Inferior parietal cortex (tissue), 1 donor: Measurements from ENCODE around the gene LPIN3.
A peak's percentile ranks its signal among the peaks of the same experiment; 100 is the strongest.

Source experiments
- DNase-seq: peaks from one replicate; pipeline ENCODE4 v3.0.0-alpha.2; 2016; ENCODE audit errors: extremely low spot score

Gene LPIN3

GRCh38 chr20:41366546-41367392 lies 26.1 kb downstream of the LPIN3 start, which contains the start of gene EMILIN3:
EMILIN3 (minus strand) TSS chr20:41366818; CDS start chr20:41366634, 184 bp downstream.
- DNase-seq, result no peak

DNA sequence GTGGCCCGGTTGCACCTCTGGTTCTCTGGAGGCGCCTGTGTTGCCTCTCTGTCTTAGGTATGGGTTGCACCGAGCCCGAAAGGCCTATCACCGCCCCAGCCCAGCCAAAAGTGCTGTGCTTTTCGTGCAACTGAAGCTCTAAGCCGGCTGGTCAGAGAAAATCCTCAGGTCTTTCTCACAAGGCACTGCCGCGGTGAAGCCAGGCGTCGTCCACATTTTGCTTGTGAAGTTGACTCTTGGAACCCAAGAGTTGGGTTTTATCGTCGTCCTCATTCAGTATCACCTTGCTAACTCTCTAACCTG lies 26.7 kb downstream of the LPIN3 start:
- DNase-seq, result no peak

GRCh38 chr20:41367956-41368355 lies 27.3 kb downstream of the LPIN3 start:
- DNase-seq, result no peak

DNA sequence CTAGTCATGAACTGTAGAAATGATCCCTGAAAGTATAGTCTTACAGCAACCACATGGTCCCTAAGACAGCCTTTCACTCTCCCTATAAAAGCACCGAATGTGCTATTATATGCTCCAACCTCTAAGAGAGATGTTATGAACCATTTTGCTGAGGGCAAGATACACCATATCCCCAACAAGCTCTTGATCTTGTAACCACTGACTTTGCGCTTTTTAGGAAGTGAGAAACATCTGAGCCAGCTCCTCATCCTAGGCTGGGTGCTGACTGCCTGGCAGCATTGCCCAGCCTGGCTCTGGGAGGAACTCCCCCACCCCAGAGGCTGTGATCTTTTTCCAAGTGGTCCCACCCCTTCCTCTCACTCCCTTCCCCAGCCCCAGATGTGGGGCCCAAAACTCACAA lies 29.1 kb downstream of the LPIN3 start:
- DNase-seq, result no peak

- no peak for DNase-seq
Observed at GRCh38 chr20:41370176-41370575, 29.6 kb downstream of the LPIN3 start.

DNA sequence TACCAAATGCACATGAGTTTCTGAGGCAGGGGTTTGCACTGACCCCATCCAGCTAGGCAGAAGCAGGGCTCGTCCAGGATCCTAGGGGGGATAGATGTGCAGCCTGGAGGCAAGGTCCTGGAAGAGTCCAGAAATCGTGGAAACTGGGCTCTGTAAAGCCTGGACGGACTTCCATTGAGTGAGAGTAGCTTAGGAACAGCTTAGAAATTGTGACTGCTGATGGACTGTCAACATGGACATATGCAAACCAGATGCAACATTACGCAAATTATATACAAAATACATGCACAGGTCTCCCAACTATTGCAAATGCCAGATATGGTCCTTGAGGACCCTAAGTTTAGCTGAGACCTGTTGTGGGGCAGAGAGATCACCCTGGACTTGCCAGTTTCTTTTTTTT lies 30.8 kb downstream of the LPIN3 start:
- no peak for DNase-seq

GRCh38 chr20:41373251-41373783 lies 32.7 kb downstream of the LPIN3 start:
- no peak for DNase-seq

DNA sequence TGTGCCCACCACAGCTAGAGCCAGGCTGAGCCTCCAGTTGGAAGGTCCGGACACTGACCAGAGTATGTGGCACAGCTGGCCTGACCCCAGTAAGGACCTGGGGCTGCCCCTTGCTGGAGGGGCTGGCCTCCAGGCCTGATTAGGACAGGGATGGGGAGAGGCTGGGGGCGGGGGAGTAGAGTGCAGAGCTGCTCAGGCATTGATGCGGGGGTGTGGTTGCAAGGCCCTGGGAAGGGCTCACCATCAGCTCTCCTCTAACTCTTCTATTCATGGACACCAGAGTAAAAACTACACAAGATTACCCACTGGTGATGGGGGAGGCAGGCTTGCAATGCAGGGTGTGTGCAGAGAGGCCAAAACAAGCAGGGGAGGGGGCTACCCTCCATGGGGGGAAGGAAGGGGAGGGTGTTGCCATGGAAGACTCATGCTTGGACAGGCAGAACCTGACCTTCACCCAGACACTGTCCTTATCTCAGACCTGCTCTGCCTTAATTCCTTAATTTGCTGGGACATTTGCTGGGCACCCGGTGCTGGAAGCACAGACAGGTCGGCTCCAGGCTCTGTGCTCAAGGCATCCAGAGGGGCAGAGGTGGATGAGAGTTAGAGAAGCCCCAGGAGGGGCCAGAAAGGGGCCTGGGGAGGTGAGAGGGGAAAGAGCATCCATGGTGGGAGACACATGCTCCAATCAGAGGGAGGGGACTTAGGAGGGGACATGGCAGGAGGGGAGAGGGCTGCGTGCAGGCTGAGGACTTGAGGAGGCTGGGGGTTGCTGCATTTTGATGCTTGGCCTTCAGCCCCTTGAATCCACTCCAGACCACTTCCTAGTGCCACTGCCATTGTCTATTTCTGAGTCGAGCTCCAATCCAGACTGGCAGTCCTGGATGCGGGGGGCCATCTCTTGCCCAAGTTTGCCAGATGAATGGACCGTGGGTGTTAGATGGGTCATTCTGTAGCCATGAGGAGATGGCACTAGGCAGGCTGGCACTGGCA lies 33.6 kb downstream of the LPIN3 start:
- no peak for DNase-seq

DNA sequence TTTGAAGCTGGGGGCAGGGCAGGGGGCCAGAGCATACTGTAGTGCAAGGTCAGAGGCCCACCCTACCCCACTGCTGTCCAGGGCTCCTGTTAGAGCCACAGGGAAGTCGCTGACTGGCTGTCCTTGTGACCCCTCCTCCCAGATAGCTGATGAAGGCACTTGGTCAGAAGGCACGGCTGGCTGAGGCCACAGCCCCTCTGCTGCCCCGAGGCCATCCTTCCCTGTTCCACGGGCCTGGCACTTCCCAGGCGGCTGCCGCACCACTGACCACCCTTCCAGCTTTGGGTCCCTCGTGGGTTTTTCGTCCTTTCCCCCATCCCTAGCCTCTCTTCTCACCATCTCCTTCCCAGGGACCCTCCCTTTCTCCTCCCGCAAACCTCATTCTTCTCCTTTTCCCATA lies 35.2 kb downstream of the LPIN3 start:
- no peak for DNase-seq

DNA sequence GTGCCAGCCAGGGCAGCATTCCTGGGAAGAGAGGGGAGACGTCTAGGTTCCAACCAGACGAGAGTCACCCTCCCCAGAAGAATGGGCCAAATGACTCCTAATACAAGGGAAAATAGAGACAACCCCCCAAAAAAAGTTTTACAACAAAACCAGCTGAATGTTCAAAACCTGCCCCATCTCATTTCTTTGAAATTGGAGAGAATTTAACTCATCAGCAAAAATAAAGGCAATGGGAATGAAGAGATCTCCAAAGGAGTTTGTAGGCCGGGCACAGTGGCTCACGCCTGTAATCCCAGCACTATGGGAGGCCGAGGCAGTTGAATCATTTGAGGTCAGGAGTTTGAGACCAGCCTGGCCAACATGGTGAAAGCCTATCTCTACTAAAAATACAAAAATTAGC lies 35.7 kb downstream of the LPIN3 start:
- no peak for DNase-seq

- DNase-seq, result no peak
Observed at GRCh38 chr20:41377275-41377674, 36.7 kb downstream of the LPIN3 start.

DNA sequence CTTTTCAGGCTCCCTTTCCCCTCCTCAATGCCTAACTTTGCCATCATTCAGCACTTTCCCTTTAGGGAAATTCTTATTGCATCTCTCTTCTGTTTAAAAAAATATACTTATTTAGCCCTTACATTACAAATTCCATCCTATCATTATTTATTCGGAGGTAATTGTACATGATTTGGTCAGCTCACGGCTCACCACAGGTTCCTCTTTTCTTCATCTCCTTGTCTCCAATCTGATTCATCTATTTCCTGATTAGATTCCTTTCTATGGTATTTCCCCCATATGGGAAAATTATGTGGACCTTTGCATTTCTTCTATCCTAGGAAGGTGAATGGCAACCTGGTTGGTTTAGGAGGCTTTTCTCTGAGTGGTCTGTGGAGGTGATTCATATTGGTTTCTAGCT lies 38.9 kb downstream of the LPIN3 start:
- DNase-seq, result no peak

- DNase-seq, result no peak
Observed at GRCh38 chr20:41380551-41381193, 40.1 kb downstream of the LPIN3 start.

DNA sequence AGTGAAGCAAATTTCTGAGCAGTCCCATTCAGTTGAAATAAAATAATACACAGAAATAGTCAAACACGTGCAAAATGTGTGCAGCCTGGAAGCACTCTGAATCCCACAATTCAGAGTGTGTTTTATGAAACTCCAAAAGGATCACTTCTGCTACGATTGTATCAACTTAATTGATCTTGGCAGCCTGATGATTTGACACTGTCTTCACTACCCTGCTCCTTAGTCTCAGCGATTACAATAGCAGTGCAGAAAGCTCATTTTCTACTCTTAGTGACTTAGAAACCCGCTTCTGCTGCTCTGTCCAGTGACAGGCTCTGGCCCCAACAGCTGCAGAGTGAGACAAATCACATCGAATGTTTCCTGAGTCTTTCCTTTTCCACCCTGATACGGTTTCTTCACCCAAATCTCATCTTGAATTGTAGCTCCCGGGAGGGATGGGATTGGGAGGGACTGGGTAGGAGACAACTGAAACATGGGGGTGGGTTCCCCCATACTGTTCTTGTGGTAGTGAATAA lies 42.2 kb downstream of the LPIN3 start:
- no peak for DNase-seq

DNA sequence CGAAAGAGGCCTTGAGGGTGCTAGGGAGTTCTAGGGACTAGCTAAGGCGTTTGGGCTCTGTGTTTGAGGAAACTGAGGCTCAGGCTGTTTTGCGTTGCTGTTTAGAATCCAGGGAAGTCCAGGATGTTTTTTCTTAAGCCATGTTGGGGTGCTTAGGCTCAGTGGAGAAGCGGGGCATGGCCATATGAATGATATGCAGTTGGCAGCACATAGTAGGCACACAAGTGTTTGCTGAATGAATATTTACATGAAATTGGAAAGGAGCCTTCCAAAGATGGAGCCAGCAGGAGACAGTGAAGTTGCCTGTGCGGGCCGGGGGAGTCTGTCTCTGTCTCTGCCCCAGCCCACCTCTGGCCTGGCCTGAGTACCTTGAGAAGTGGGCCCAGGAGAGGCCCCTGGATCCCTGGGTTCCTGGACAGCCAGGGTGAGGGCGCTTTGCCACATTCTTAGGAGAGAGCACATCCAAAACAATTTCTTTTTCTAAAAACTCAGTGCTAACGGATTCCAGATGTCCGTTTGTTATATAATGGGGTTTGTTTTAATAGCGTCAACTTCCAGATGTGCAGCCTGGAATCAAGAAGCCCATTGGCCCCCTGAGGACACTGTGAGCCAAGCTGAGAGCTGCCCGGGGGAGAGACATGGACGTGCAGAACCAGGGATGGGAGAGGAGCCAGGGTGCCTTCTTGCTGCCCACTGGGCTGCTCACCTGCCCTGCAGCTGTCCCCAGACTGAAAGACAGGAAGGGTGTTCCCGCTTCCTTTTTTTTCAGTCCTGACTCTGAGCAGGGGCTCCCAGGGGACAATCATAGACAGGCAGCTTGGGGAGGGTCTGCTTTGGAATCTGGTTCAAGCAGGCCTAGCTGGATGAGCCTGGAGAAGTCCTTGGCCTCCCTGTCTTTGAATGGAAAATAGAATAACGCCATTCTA lies 46.1 kb downstream of the LPIN3 start:
- no peak for DNase-seq

GRCh38 chr20:41387444-41387851 lies 46.8 kb downstream of the LPIN3 start:
- no peak for DNase-seq

GRCh38 chr20:41390889-41391288 lies 50.3 kb downstream of the LPIN3 start:
- no peak for DNase-seq

- DNase-seq, result no peak
Observed at GRCh38 chr20:41391587-41392001, 51.0 kb downstream of the LPIN3 start.

DNA sequence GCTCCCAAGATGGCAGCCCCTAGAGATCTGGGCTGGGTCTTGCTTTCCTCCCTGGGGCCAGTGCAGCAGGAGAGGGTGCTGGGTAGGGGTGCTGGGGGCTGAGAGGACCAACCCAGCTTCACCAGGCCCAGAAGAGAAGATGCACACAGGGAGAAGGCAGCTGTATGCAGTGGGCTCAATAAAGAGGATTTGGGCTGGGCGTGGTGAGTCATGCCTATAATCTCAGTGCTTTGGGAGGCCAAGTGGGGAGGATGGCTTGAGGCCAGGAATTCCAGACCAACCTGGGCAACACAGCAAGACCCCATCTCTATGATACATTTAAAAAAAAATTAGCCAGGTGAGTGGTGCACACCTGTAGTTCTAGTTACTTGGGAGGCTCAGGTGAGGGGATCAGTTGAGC lies 51.7 kb downstream of the LPIN3 start:
- no peak for DNase-seq

DNA sequence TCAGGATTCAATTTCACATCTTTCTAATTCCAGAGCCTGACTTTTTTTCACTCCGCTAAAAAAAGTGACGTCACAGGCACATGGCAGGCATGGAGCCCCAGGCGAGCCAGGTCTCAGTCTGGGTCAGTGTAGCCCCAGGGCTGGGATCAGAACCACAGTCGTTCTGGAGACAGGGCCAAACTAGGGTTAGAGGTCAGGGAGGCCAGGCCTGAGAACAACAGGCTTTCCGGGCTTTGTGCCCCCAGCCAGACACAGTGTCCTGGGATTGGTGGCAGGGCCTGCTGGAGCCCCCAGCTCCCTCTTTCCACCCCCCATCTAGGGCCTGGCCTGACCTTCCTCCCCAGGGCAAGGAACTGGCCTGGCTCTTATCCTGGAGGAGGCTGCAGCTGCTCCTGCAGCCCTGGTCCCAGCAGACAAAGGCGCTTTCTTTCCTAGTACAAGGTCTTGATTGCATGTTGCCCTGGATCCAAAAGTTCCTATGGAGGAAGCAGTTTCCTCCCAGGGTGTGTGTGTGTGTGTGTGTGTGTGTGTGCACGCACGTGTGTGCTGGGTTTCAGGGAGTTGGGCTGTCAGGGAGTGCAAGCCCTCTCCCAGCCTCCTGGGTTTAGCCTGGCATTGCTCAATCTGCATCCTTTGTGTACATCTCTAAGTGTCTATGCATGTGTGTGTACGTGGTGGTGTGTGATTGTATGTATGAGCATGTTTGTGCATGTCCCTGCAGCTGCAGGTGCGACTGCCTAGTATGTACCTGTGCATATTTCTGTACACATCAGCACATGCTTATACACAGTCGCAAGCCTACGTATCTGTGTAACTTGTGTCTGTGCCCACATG lies 52.5 kb downstream of the LPIN3 start:
- DNase-seq, result peak; percentile 41
